ENCODE data around the gene CBLN3. TPM values are rescaled to one million over a fixed set of nuclear protein-coding genes. Genes with fewer than 3 reads are reported as not detected.
"Not testable (repeated sequence)": the region's sequence is repeated elsewhere in the genome, so short reads cannot be mapped to it uniquely, and the experiment has no call there.

Gene CBLN3
- polyA plus RNA-seq (2013, experiment 1 of 2; ENCODE audit: insufficient read length) = 2.6 TPM
- 2.5 TPM for polyA plus RNA-seq (2013, experiment 2 of 2; ENCODE audit: insufficient read length)

- DNase-seq = peak; percentile 96
These were observed at the start of gene CBLN3, which contains the start of gene KHNYN for GRCh38 chr14:24429395-24430142. TSS of gene CBLN3 (minus strand) at chr14:24429668. CDS start at chr14:24429054, 614 bp downstream. TSS of gene KHNYN (plus strand) at chr14:24429954. CDS start at chr14:24430731, 777 bp downstream.

- DNase-seq = no peak
These were observed 45.8 kb upstream of the CBLN3 start for GRCh38 chr14:24475261-24475660.

GRCh38 chr14:24473211-24473610, 43.7 kb upstream of the CBLN3 start:
- DNase-seq = no peak

- not testable (repeated sequence) for DNase-seq
These were observed 41.0 kb upstream of the CBLN3 start for GRCh38 chr14:24470450-24470849.

- no peak for DNase-seq
These were observed 36.3 kb upstream of the CBLN3 start for GRCh38 chr14:24465805-24466204.

- no peak for DNase-seq
These were observed 35.9 kb upstream of the CBLN3 start for GRCh38 chr14:24465368-24465767.

GRCh38 chr14:24463884-24464785, 34.7 kb upstream of the CBLN3 start:
- DNase-seq = no peak

- no peak for DNase-seq
These were observed 33.8 kb upstream of the CBLN3 start for GRCh38 chr14:24463017-24463883.

GRCh38 chr14:24461336-24461735, 31.9 kb upstream of the CBLN3 start:
- DNase-seq = peak; percentile 9

GRCh38 chr14:24459331-24459730, 29.9 kb upstream of the CBLN3 start:
- DNase-seq = no peak

- no peak for DNase-seq
These were observed 29.3 kb upstream of the CBLN3 start for GRCh38 chr14:24458736-24459135.

- peak; percentile 8 for DNase-seq
These were observed 27.5 kb upstream of the CBLN3 start for GRCh38 chr14:24456980-24457379.

- DNase-seq = not testable (repeated sequence)
These were observed 21.4 kb upstream of the CBLN3 start for GRCh38 chr14:24450828-24451227.

- peak; percentile 4 for DNase-seq
These were observed 13.7 kb upstream of the CBLN3 start for GRCh38 chr14:24443053-24443665.

GRCh38 chr14:24442240-24443052, 13.0 kb upstream of the CBLN3 start, which contains the start of gene SDR39U1:
TSS of gene SDR39U1 (minus strand) at chr14:24442776. CDS start at chr14:24442769, 7 bp downstream.
- DNase-seq = peak; percentile 99

- no peak for DNase-seq
These were observed 12.4 kb upstream of the CBLN3 start for GRCh38 chr14:24441904-24442239.

- DNase-seq = no peak
These were observed 12.0 kb upstream of the CBLN3 start for GRCh38 chr14:24441485-24441884.

GRCh38 chr14:24440606-24441399, 11.3 kb upstream of the CBLN3 start:
- DNase-seq = no peak

GRCh38 chr14:24439830-24440605, 10.6 kb upstream of the CBLN3 start:
- DNase-seq = no peak
